DND-41 (cell line): ENCODE measurements around the gene LYVE1.
A peak's percentile ranks its signal among the peaks of the same experiment; 100 is the strongest.

Experiments used
- ATAC-seq: fragments of 200-7000 bp; cut with Tn5 transposase; 3 replicates; pipeline ENCODE4 v1.9.1; 2021; ENCODE audit warnings: low read depth; ENCODE audit not compliant: insufficient read depth
- DNase-seq: peaks from one replicate; pipeline ENCODE4 v3.0.0-alpha.2; 2020
- H2AFZ ChIP-seq: 2 replicates; pipeline ENCODE4 v1.6.0; 2012; ENCODE audit warnings: low read depth, low read length
- H3K27ac ChIP-seq: 2 replicates; pipeline ENCODE4 v1.5.1; 2012; ENCODE audit warnings: low read length, inconsistent platforms
- H3K27me3 ChIP-seq: fragments of 200-600 bp; sonication (generic); 2 replicates; pipeline ENCODE4 v1.6.0; 2012; ENCODE audit warnings: low read length, mild to moderate bottlenecking, inconsistent platforms; ENCODE audit not compliant: insufficient read depth, poor library complexity
- H3K36me3 ChIP-seq: 2 replicates; pipeline ENCODE4 v1.5.1; 2012; ENCODE audit warnings: low read length, inconsistent platforms; ENCODE audit not compliant: insufficient read depth
- H3K4me1 ChIP-seq: 2 replicates; pipeline ENCODE4 v1.5.1; 2012; ENCODE audit warnings: mild to moderate bottlenecking, low read length; ENCODE audit not compliant: insufficient read depth
- H3K4me2 ChIP-seq: 2 replicates; pipeline ENCODE4 v1.6.0; 2012; ENCODE audit warnings: mild to moderate bottlenecking, moderate library complexity, low read length, inconsistent platforms; ENCODE audit not compliant: insufficient read depth
- H3K4me3 ChIP-seq, 2 experiments: fragments of 200-600 bp in 1 of 2; shearing (Covaris generic) in 1 of 2; 2 replicates each; pipeline ENCODE4 v1.5.1; 2012 to 2016; ENCODE audit warnings: inconsistent platforms in 2 of 2, low read length in 2 of 2, mild to moderate bottlenecking in 2 of 2, low read depth in 1 of 2, moderate library complexity in 1 of 2
- H3K79me2 ChIP-seq: 2 replicates; pipeline ENCODE4 v1.6.0; 2012; ENCODE audit warnings: low read length, inconsistent platforms; ENCODE audit not compliant: insufficient read depth
- H3K9ac ChIP-seq: 2 replicates; pipeline ENCODE4 v1.6.0; 2012; ENCODE audit warnings: low read depth, mild to moderate bottlenecking, inconsistent platforms, low read length, moderate library complexity
- H3K9me3 ChIP-seq: 2 replicates; pipeline ENCODE4 v1.5.1; 2012; ENCODE audit warnings: low read length, moderate library complexity, mild to moderate bottlenecking, inconsistent platforms; ENCODE audit not compliant: insufficient read depth, severe bottlenecking
- H4K20me1 ChIP-seq: 2 replicates; pipeline ENCODE4 v1.6.0; 2012; ENCODE audit warnings: low read length; ENCODE audit not compliant: insufficient read depth
- EZH2 ChIP-seq: IDR thresholded peaks from 3 replicates; pipeline ENCODE4 v1.6.1; 2012; ENCODE audit warnings: borderline replicate concordance, low read depth, mild to moderate bottlenecking, moderate library complexity, low read length, inconsistent platforms; ENCODE audit not compliant: severe bottlenecking
- TF ChIP-seq, protein P1 (sequence below): IDR thresholded peaks from 2 replicates; pipeline ENCODE4 v1.5.1; 2012; ENCODE audit warnings: borderline replicate concordance, low read length, moderate library complexity, mild to moderate bottlenecking; ENCODE audit not compliant: poor library complexity, severe bottlenecking; ENCODE audit errors: extremely low read depth

LYVE1 gene

DNA sequence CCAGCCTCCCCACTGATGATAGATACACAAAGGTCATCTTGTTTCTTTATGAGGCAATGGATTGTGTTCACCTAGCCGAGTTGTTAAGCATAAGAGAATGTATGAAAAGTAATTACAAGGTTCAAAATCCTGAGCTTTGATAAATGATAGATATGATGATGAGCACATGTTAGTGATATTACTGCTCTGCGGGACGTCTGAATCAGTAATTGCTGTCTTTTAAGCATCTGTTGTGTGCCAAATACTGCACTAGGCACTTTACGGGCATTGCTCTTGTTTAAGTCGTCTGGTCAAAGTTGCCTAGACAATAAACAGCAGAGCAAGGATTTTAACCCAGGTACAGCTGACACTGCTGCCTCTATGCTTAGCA lies 26.9 kb downstream of the LYVE1 start:
- Histone ChIP-seq H3K9ac (peak overlapping the region; percentile 90), H3K4me2 (peak overlapping the region; percentile 97), H3K4me1 (peaks cover 21% of the 10 kb centered on the region), H3K79me2 (peaks cover 15% of the 10 kb centered on the region), H3K36me3 (no peaks in the 10 kb centered on the region), H3K27me3 (no peaks in the 10 kb centered on the region), H4K20me1 (no peaks in the 10 kb centered on the region), H2AFZ (peak overlapping the region; percentile 98), H3K27ac (peak overlapping the region; percentile 37; the same call in 1 of the 2 replicates), H3K9me3 (peaks cover 4% of the 10 kb centered on the region), H3K4me3 (peak overlapping the region; percentile 46 to 96; a peak in 3 of 4 replicates)
- no peak for DNase-seq
- TF ChIP-seq, protein P1, sequence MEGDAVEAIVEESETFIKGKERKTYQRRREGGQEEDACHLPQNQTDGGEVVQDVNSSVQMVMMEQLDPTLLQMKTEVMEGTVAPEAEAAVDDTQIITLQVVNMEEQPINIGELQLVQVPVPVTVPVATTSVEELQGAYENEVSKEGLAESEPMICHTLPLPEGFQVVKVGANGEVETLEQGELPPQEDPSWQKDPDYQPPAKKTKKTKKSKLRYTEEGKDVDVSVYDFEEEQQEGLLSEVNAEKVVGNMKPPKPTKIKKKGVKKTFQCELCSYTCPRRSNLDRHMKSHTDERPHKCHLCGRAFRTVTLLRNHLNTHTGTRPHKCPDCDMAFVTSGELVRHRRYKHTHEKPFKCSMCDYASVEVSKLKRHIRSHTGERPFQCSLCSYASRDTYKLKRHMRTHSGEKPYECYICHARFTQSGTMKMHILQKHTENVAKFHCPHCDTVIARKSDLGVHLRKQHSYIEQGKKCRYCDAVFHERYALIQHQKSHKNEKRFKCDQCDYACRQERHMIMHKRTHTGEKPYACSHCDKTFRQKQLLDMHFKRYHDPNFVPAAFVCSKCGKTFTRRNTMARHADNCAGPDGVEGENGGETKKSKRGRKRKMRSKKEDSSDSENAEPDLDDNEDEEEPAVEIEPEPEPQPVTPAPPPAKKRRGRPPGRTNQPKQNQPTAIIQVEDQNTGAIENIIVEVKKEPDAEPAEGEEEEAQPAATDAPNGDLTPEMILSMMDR: no peak
- TF ChIP-seq EZH2: no peak
- no peak for ATAC-seq

DNA sequence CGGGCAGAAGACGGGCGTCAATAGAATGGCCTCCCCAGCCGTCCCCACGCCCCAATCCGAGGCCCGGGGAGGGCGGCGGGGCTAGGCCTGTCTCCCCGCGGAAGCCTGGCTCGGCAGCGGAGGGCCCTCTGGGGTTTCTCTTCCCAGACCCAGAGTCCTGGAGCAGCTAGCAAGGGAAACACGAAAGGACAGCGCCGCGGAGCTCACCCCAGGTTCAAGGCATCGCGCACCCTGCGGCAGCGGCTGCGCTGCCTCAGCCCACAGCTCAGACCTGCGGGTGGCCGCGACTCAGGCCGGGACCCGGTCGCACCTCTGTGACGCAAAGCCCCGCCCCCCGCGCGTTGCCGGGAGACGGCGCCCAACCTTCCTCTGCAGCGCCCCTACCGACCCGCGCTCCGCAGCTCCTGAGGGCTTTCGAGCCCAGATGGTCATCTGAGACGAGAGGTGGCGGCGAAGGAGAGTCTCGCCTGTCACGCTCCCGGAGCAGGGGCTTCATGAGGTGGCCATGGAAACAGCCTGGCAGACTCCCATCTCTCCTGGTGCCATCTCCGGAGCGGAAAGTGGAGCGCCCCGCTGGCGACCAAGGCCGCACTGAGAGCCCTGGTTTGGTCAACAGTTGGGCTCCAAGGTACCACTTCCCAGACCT lies 27.4 kb downstream of the LYVE1 start, which contains the start of gene RNF141:
Gene RNF141, minus strand, starts transcription at position 273 of the 646 bp plus-strand sequence. CDS start 7,029 bp downstream, outside the sequence.
- H3K4me3 ChIP-seq: peak within 1 kb of the TSS; percentile 46 to 96
- peak within 1 kb of the TSS; percentile 97 for H3K4me2 ChIP-seq
- no peaks in the 10 kb centered on the region for H3K27me3 ChIP-seq
- peaks cover 4% of the 10 kb centered on the region for H3K9me3 ChIP-seq
- peak; percentile 96 for ATAC-seq
- no peaks in the 10 kb centered on the region for H4K20me1 ChIP-seq
- H3K79me2 ChIP-seq: peaks cover 15% of the 10 kb centered on the region
- no peaks in the 10 kb centered on the region for H3K36me3 ChIP-seq
- peak within 1 kb of the TSS; percentile 90 for H3K9ac ChIP-seq
- peak within 1 kb of the TSS; percentile 76 for H3K27ac ChIP-seq
- TF ChIP-seq, protein P1: peak; percentile 91
- TF ChIP-seq EZH2: no peak
- peak within 1 kb of the TSS; percentile 98 for H2AFZ ChIP-seq
- DNase-seq: peak; percentile 92
- H3K4me1 ChIP-seq: peaks cover 21% of the 10 kb centered on the region

DNA sequence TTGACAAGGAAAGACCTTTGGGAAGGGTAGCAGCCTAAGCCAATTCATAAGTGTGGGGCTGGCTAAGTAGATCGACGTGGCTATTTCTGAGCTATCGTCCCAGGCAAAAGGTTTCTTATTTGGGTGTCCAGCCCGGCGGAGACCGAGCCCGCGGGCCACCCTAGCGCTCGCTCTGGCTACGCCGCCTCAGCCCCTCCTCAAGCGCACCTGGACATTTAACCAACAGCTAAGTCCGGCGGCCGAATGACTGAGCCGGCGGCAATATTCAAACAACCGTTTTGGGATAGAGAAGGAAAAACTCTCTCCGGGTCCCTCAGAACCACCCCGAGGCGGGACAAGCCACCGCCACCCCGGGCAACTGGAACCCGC lies 27.9 kb downstream of the LYVE1 start:
- Histone ChIP-seq H3K36me3 (no peaks in the 10 kb centered on the region), H4K20me1 (no peaks in the 10 kb centered on the region), H3K4me2 (peak overlapping the region; percentile 97), H2AFZ (peak overlapping the region; percentile 98), H3K9me3 (peaks cover 4% of the 10 kb centered on the region), H3K4me1 (peaks cover 21% of the 10 kb centered on the region), H3K9ac (peak overlapping the region; percentile 90), H3K79me2 (peaks cover 15% of the 10 kb centered on the region), H3K27ac (peak overlapping the region; percentile 76), H3K4me3 (peak overlapping the region; percentile 46 to 96), H3K27me3 (no peaks in the 10 kb centered on the region)
- ATAC-seq (peak; percentile 6; the same call in 2 of the 3 replicates), DNase-seq (no peak)
- TF ChIP-seq, protein P1: no peak
- no peak for TF ChIP-seq EZH2
